Myometrial cell (primary cell): Measurements from ENCODE around the gene LARP1B. TPM values are rescaled to one million over a fixed set of nuclear protein-coding genes. Genes with fewer than 3 reads are reported as not detected.

Source experiments
- total RNA-seq: library from RNA; depleted of rRNA; stranded (reverse); fragments of >200 nt; gene quantifications from 2 replicates; pipeline ENCODE4 v1.2.3, GENCODE V29; 2015

The LARP1B gene
- 6.1 and 7.6 TPM in 2 replicates for total RNA-seq

GRCh38 chr4:128060699-128061565, at the start of gene LARP1B:
TSS of gene LARP1B (plus strand) at chr4:128061312. CDS start at chr4:128074952, 13,640 bp downstream.

Other genes starting within 250 kb of the LARP1B start
- 11.5 and 16.0 TPM in 2 replicates for gene PLK4, start 180.4 kb upstream of the LARP1B start, total RNA-seq
- gene MFSD8, start 96.1 kb upstream of the LARP1B start, total RNA-seq: 14.5 and 20.5 TPM in 2 replicates
- gene ABHD18, start 95.9 kb upstream of the LARP1B start, total RNA-seq: 2.6 and 4.8 TPM in 2 replicates
- gene PGRMC2, start 226.5 kb downstream of the LARP1B start, total RNA-seq: 12.4 and 18.6 TPM in 2 replicates